ENCODE data around the gene KHK. TPM values are rescaled to one million over a fixed set of nuclear protein-coding genes. Genes with fewer than 3 reads are reported as not detected.

Gene KHK
- total and polyA plus RNA-seq, 2 donors from 2014 or later, result 18.7 to 538 TPM

- DNase-seq (no peak), FAIRE-seq (no peak)
These were observed 46.3 kb upstream of the KHK start for GRCh38 chr2:27040282-27040681.

GRCh38 chr2:27041752-27042151, 44.8 kb upstream of the KHK start:
- Histone ChIP-seq H3K27me3 (ENCODE audit: control insufficient read depth, insufficient read depth, low read length) (no peaks in the 10 kb centered on the region), H3K36me3 (ENCODE audit: control insufficient read depth in 2 of 3, insufficient read depth in 3 of 3, low read length in 3 of 3) (peaks cover 0 to 33% (median 30%) of the 10 kb centered on the region in 3 donors), H3K9me3 (ENCODE audit: control insufficient read depth in 2 of 3, insufficient read depth in 1 of 3, low read length in 3 of 3) (no peaks in the 10 kb centered on the region), H3K4me1 (ENCODE audit: control insufficient read depth in 2 of 3, insufficient read depth in 2 of 3, low read depth in 1 of 3, low read length in 3 of 3) (peaks cover 2 to 11% (median 7%) of the 10 kb centered on the region in 3 donors), H3K4me3 (ENCODE audit: low read length in 3 of 3) (no peak overlapping the region), H3K9ac (ENCODE audit: low read length in 3 of 3) (no peak overlapping the region), H3K27ac (ENCODE audit: low read depth in 2 of 2, low read length in 2 of 2) (no peak overlapping the region)
- TF ChIP-seq CTCF (IDR thresholded peaks at IDR 0.05; ENCODE audit: borderline replicate concordance, extremely low read depth, insufficient read depth), result no peak
- intact Hi-C loops (cut with DNase I), result no loop called here
- no peak for FAIRE-seq
- peak in 4 of 5 donors; percentile 67 to 93 (median 88) for DNase-seq

More at GRCh38 chr2:27040282-27040681, 46.3 kb upstream of the KHK start:
- intact Hi-C loops (cut with DNase I), result no loop called here
- no peak for TF ChIP-seq CTCF (IDR thresholded peaks at IDR 0.05; ENCODE audit: borderline replicate concordance, extremely low read depth, insufficient read depth)
- Histone ChIP-seq H3K9me3 (ENCODE audit: control insufficient read depth in 2 of 3, insufficient read depth in 1 of 3, low read length in 3 of 3) (no peaks in the 10 kb centered on the region), H3K27ac (ENCODE audit: low read depth in 2 of 2, low read length in 2 of 2) (no peak overlapping the region), H3K4me3 (ENCODE audit: low read length in 3 of 3) (no peak overlapping the region), H3K36me3 (ENCODE audit: control insufficient read depth in 2 of 3, insufficient read depth in 3 of 3, low read length in 3 of 3) (peaks cover 6 to 47% (median 40%) of the 10 kb centered on the region in 3 donors), H3K9ac (ENCODE audit: low read length in 3 of 3) (no peak overlapping the region), H3K4me1 (ENCODE audit: control insufficient read depth in 2 of 3, insufficient read depth in 2 of 3, low read depth in 1 of 3, low read length in 3 of 3) (peaks cover 2 to 11% (median 7%) of the 10 kb centered on the region in 3 donors), H3K27me3 (ENCODE audit: control insufficient read depth, insufficient read depth, low read length) (no peaks in the 10 kb centered on the region)

DNA sequence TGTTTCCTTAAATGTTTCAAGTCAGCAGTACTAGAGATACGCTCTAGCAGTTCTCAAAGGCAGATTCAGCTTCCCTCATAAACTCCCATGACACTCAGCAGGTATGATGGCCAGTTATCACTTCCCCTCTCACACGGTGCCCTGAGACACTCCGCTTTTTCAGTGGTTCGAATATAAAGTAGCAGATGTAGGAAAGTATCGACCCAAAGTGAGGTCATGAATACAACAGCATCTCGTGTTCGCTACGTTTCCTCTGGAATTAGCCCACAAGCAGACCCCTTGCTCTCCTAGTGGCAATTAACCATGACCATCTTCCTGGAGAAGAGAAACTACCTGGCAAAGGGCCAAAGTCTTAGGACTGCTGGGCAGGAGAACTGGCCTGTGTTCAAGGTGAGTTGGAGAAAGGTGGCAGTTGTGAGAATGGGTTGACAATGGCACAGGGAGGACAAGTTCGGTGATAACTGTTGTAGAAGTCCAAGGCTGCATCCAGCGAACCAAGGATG, 44.4 kb upstream of the KHK start:
- H3K27ac ChIP-seq (ENCODE audit: low read depth in 2 of 2, low read length in 2 of 2), result peak overlapping the region in 1 of 2 donors; percentile 41
- FAIRE-seq (no peak), DNase-seq (peak in 2 of 5 donors; percentile 62 to 67)
- no peaks in the 10 kb centered on the region for H3K27me3 ChIP-seq (ENCODE audit: control insufficient read depth, insufficient read depth, low read length)
- no peak overlapping the region for H3K9ac ChIP-seq (ENCODE audit: low read length in 3 of 3)
- intact Hi-C loops (cut with DNase I), result no loop called here
- H3K9me3 ChIP-seq (ENCODE audit: control insufficient read depth in 2 of 3, insufficient read depth in 1 of 3, low read length in 3 of 3), result no peaks in the 10 kb centered on the region
- peak overlapping the region in 1 of 3 donors; percentile 13 for H3K4me3 ChIP-seq (ENCODE audit: low read length in 3 of 3)
- no peak for TF ChIP-seq CTCF (IDR thresholded peaks at IDR 0.05; ENCODE audit: borderline replicate concordance, extremely low read depth, insufficient read depth)
- peaks cover 0 to 29% (median 25%) of the 10 kb centered on the region in 3 donors for H3K36me3 ChIP-seq (ENCODE audit: control insufficient read depth in 2 of 3, insufficient read depth in 3 of 3, low read length in 3 of 3)
- peaks cover 2 to 11% (median 7%) of the 10 kb centered on the region in 3 donors for H3K4me1 ChIP-seq (ENCODE audit: control insufficient read depth in 2 of 3, insufficient read depth in 2 of 3, low read depth in 1 of 3, low read length in 3 of 3)
